Measurements from ENCODE around the gene CACNG1. TPM values are rescaled to one million over a fixed set of nuclear protein-coding genes. Genes with fewer than 3 reads are reported as not detected.
"Not testable (repeated sequence)": the region's sequence is repeated elsewhere in the genome, so short reads cannot be mapped to it uniquely, and the experiment has no call there.

CACNG1 gene
- polyA plus RNA-seq, 1 donor, result 0.25 TPM

DNA sequence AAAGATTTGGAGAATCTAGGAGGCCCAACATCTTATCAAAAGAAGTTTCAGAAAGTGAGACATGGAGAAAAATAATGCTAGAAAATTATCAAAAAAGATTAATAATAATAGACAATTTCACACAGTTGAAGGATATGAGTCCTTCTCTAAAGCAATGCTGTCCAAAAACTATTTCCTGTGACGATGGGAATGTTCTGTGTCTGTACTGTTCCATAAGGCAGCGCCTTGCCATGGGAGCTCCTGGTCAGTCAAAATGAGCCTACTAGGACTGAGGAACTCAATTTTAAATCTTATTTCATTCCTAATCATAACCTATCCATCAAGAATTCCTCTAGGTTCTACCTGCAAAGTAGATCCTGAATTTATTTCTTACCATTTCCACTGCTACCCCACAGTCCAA, 49.0 kb downstream of the CACNG1 start:
- no peak overlapping the region for H3K4me3 ChIP-seq (ENCODE audit: low read length)
- H3K4me1 ChIP-seq (ENCODE audit: control insufficient read depth, insufficient read depth, low read length), result no peaks in the 10 kb centered on the region
- no CpG with 5 or more reads among the region's 2 CpGs for WGBS (ENCODE audit: insufficient coverage, low lambda C conversion rate)
- H3K36me3 ChIP-seq (ENCODE audit: control insufficient read depth, insufficient read depth, low read length), result peaks cover 26% of the 10 kb centered on the region
- H3K9me3 ChIP-seq (ENCODE audit: control insufficient read depth, low read depth, low read length), result no peaks in the 10 kb centered on the region
- no peak for DNase-seq
- H3K27me3 ChIP-seq (ENCODE audit: control insufficient read depth, insufficient read depth, low read length), result no peaks in the 10 kb centered on the region
- H3K27ac ChIP-seq (ENCODE audit: low read length), result no peak overlapping the region

DNA sequence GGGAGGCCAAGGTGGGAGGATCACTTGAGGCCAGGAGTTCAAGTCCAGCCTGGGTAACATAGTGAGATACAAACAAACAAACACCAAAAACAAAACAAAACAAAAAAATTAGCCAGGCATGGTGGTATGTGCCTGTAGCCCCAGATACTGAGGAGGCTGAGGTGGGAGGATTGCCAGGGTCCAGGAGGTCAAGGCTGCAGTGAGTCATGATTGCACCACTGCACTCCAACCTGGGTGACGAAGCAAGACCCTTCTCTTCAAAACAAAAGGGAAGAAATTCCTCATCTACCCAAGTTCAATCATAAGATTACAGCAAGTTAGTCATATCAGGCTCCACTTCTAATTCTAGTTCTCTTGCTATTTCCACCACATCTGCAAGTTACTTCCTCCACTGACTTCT, 50.9 kb downstream of the CACNG1 start:
- no CpG with 5 or more reads among the region's 1 CpG for WGBS (ENCODE audit: insufficient coverage, low lambda C conversion rate)
- not testable (repeated sequence) for H3K4me1 ChIP-seq (ENCODE audit: control insufficient read depth, insufficient read depth, low read length); H3K27ac ChIP-seq (ENCODE audit: low read length); DNase-seq; H3K27me3 ChIP-seq (ENCODE audit: control insufficient read depth, insufficient read depth, low read length); H3K4me3 ChIP-seq (ENCODE audit: low read length); H3K9me3 ChIP-seq (ENCODE audit: control insufficient read depth, low read depth, low read length)
- H3K36me3 ChIP-seq (ENCODE audit: control insufficient read depth, insufficient read depth, low read length), result peaks cover 25% of the 10 kb centered on the region

- Histone ChIP-seq H3K27ac (ENCODE audit: low read length) (no peak overlapping the region), H3K4me1 (ENCODE audit: control insufficient read depth, insufficient read depth, low read length) (no peaks in the 10 kb centered on the region), H3K36me3 (ENCODE audit: control insufficient read depth, insufficient read depth, low read length) (peaks cover 25% of the 10 kb centered on the region), H3K9me3 (ENCODE audit: control insufficient read depth, low read depth, low read length) (no peaks in the 10 kb centered on the region), H3K27me3 (ENCODE audit: control insufficient read depth, insufficient read depth, low read length) (no peaks in the 10 kb centered on the region), H3K4me3 (ENCODE audit: low read length) (no peak overlapping the region)
- no CpG with 5 or more reads among the region's 1 CpG for WGBS (ENCODE audit: insufficient coverage, low lambda C conversion rate)
- DNase-seq, result no peak
Measured at GRCh38 chr17:67095803-67096202, 51.4 kb downstream of the CACNG1 start.

- WGBS (ENCODE audit: insufficient coverage, low lambda C conversion rate), result 88% methylated on average over 1 of the region's 1 CpG
- Histone ChIP-seq H3K27ac (ENCODE audit: low read length) (no peak overlapping the region), H3K4me1 (ENCODE audit: control insufficient read depth, insufficient read depth, low read length) (no peaks in the 10 kb centered on the region), H3K36me3 (ENCODE audit: control insufficient read depth, insufficient read depth, low read length) (peaks cover 25% of the 10 kb centered on the region), H3K27me3 (ENCODE audit: control insufficient read depth, insufficient read depth, low read length) (no peaks in the 10 kb centered on the region), H3K9me3 (ENCODE audit: control insufficient read depth, low read depth, low read length) (no peaks in the 10 kb centered on the region), H3K4me3 (ENCODE audit: low read length) (no peak overlapping the region)
- DNase-seq, result no peak
Measured at GRCh38 chr17:67096609-67097008, 52.3 kb downstream of the CACNG1 start.

- no CpG with 5 or more reads among the region's 1 CpG for WGBS (ENCODE audit: insufficient coverage, low lambda C conversion rate)
- H3K27ac ChIP-seq (ENCODE audit: low read length), result no peak overlapping the region
- no peaks in the 10 kb centered on the region for H3K4me1 ChIP-seq (ENCODE audit: control insufficient read depth, insufficient read depth, low read length)
- no peak overlapping the region for H3K4me3 ChIP-seq (ENCODE audit: low read length)
- peaks cover 20% of the 10 kb centered on the region for H3K36me3 ChIP-seq (ENCODE audit: control insufficient read depth, insufficient read depth, low read length)
- no peaks in the 10 kb centered on the region for H3K27me3 ChIP-seq (ENCODE audit: control insufficient read depth, insufficient read depth, low read length)
- H3K9me3 ChIP-seq (ENCODE audit: control insufficient read depth, low read depth, low read length), result no peaks in the 10 kb centered on the region
- DNase-seq, result no peak
Measured at GRCh38 chr17:67098006-67098405, 53.7 kb downstream of the CACNG1 start.

DNA sequence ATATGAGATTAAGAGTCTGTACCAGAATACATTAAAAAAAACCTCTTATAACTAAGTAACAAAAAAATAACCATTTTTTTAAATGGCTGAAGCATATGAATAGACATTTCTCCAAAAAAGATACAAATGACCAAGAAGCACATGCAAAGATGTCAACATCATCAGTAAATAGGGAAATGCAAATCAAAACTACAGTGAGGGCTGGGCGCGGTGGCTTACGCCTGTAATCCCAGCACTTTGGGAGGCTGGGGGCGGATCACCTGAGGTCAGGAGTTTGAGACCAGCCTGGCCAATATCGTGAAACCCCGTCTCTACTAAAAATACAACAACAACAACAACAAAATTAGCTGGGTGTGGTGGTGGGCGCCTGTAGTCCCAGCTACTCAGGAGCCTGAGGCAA, 60.3 kb downstream of the CACNG1 start:
- H3K27me3 ChIP-seq (ENCODE audit: control insufficient read depth, insufficient read depth, low read length); H3K27ac ChIP-seq (ENCODE audit: low read length); H3K4me3 ChIP-seq (ENCODE audit: low read length); H3K9me3 ChIP-seq (ENCODE audit: control insufficient read depth, low read depth, low read length); H3K4me1 ChIP-seq (ENCODE audit: control insufficient read depth, insufficient read depth, low read length); DNase-seq: not testable (repeated sequence)
- no CpG with 5 or more reads among the region's 7 CpGs for WGBS (ENCODE audit: insufficient coverage, low lambda C conversion rate)
- H3K36me3 ChIP-seq (ENCODE audit: control insufficient read depth, insufficient read depth, low read length), result peaks cover 34% of the 10 kb centered on the region

DNA sequence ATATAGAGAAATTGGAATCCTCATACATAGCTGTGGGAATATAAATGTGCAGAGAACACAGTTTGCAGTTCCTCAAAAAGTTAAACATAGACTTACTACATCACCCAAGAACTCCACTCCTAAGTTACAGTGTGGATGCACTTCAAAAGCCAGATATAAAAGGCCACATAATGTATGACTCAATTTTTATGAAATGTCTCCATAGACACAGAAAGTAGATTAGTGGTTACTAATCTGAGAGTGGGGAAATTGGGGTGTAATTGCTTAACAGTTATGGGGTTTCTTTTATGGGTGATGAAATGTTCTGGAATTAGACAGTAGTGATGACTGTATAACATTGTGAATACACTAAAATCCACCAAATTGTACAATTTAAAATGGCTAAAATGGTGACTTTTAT, 60.9 kb downstream of the CACNG1 start:
- no peak for DNase-seq
- H3K36me3 ChIP-seq (ENCODE audit: control insufficient read depth, insufficient read depth, low read length), result peaks cover 37% of the 10 kb centered on the region
- no peak overlapping the region for H3K4me3 ChIP-seq (ENCODE audit: low read length)
- H3K27ac ChIP-seq (ENCODE audit: low read length), result no peak overlapping the region
- H3K9me3 ChIP-seq (ENCODE audit: control insufficient read depth, low read depth, low read length), result no peaks in the 10 kb centered on the region
- no peaks in the 10 kb centered on the region for H3K27me3 ChIP-seq (ENCODE audit: control insufficient read depth, insufficient read depth, low read length)
- H3K4me1 ChIP-seq (ENCODE audit: control insufficient read depth, insufficient read depth, low read length), result no peaks in the 10 kb centered on the region

Other genes starting within 250 kb of the CACNG1 start
- 0.19 TPM for gene CACNG5, start 209.4 kb upstream of the CACNG1 start, polyA plus RNA-seq
- gene CACNG4, start 79.8 kb upstream of the CACNG1 start, polyA plus RNA-seq, result 5.1 TPM
- gene HELZ, start 200.6 kb downstream of the CACNG1 start, polyA plus RNA-seq, result 25.7 TPM